Measurements from ENCODE around the gene DLX4.

DNA sequence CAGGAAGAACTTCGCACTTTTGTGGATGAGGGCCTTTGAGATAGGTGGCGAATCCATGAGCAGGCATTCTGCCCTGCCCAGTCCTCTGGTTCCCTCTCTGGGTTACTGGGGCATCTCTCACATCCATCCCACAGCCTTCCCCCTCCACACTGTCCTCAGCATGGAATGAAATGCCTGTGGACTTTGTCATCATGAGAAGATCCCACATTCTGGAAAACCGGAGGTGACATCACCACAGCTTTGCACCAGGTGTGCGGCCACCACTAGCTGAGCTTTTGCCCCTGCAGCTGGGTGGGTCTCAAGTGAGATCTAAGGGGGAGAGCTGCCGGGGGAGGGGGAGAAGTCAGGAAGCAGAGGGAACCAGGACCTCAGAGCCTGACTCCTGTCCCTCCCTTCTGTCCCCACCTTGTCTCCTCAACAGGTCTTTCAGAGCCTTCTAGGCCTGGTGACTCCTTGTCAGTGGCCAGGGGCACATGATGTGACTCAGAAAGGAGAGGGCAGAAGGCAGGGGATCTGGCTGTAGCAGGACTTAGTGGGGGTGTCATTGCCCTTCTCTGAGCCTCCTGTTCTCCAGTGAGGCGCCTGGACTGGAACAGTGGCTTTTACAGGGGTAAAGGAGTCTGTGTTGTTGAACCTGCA lies 40.0 kb upstream of the DLX4 start:
- TF ChIP-seq, protein P1, sequence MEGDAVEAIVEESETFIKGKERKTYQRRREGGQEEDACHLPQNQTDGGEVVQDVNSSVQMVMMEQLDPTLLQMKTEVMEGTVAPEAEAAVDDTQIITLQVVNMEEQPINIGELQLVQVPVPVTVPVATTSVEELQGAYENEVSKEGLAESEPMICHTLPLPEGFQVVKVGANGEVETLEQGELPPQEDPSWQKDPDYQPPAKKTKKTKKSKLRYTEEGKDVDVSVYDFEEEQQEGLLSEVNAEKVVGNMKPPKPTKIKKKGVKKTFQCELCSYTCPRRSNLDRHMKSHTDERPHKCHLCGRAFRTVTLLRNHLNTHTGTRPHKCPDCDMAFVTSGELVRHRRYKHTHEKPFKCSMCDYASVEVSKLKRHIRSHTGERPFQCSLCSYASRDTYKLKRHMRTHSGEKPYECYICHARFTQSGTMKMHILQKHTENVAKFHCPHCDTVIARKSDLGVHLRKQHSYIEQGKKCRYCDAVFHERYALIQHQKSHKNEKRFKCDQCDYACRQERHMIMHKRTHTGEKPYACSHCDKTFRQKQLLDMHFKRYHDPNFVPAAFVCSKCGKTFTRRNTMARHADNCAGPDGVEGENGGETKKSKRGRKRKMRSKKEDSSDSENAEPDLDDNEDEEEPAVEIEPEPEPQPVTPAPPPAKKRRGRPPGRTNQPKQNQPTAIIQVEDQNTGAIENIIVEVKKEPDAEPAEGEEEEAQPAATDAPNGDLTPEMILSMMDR (IDR thresholded peaks at IDR 0.05; ENCODE audit: insufficient read depth, low read depth, low read length): no peak
- TF ChIP-seq EZH2 (IDR thresholded peaks at IDR 0.05; ENCODE audit: insufficient read depth, low read length): no peak

All from astrocyte (in vitro differentiated cells and primary cell).